HG02798 (cell line): Measurements from ENCODE around the gene ZNF787.

Source experiments
- ATAC-seq: cut with Tn5 transposase; IDR thresholded peaks from one replicate; pipeline ENCODE4 v1.9.1; 2021; ENCODE audit warnings: mild to moderate bottlenecking; ENCODE audit not compliant: unreplicated experiment, poor library complexity

ZNF787 gene

DNA sequence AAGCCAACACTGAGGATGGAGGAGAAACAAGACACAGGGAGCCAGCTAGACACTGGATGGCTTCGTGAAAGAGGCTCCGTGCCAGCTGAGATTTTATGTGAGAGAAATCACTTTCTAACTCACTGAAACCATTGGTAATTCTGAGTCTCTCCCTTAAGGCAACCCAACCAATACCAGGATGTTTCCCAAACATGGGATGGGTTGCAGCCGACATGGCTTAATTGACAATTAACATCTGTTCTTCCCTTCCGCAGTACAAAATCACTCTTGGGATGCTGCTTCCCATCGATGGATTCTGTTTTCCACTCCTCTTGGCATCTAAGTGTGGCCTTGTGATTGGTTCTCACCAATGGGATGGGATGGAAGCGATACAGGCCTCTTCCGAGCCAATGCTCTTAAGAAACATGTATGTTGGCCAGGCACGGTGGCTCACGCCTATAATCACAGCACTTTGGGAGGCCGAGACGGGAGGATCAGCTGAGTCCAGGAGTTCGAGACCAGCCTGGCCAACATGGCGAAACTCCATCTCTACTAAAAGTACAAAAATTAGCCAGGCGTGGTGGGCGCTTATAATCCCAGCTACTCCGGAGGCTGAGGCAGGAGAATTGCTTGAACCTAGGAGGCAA, 2.3 kb upstream of the ZNF787 start:
- ATAC-seq, result no peak

DNA sequence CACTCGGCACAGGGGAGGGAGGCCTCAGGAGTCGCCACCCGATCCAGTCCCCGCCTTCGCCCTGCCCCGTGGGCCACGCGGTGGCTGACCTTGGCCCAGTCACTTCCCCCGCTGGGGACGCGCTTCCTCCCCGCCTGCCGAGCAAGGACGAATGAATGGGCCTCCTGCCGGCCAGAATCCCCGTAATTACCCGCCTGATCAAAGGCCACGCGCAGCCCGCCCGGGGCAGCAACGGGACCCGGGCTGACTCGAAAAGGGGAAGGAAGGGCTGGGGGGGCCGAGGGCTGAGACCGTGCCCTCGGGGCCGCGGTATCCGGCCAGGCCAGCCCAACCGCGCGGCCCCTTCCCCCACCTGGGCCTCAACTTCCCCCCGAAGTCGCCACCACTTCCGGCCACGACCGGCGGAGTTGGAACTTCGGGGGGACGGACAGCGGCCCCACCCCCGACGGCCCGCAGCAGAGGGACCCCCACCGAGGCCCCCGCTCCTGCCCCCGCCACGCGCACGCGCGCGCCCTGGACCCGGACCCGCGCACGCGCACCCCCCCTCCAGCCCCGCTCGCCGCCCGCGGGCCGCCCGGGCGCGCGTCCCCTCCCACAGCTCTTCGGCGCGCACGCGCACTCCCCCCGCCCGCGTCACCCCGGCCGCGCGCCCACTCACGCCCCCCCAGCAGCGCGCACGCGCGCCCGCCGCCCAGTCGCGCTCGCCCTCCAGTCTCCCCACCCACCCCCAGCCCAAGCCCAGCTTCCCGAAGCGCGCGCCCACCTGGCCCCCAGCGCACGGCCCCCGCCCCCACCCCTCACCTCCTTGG, 520 bp downstream of the ZNF787 start:
- peak; percentile 37 for ATAC-seq

- no peak for ATAC-seq
Measured at GRCh38 chr19:56120002-56120370, 1.1 kb downstream of the ZNF787 start.

GRCh38 chr19:56119582-56119978, 1.5 kb downstream of the ZNF787 start:
- no peak for ATAC-seq

GRCh38 chr19:56118666-56119581, 2.2 kb downstream of the ZNF787 start:
- no peak for ATAC-seq

DNA sequence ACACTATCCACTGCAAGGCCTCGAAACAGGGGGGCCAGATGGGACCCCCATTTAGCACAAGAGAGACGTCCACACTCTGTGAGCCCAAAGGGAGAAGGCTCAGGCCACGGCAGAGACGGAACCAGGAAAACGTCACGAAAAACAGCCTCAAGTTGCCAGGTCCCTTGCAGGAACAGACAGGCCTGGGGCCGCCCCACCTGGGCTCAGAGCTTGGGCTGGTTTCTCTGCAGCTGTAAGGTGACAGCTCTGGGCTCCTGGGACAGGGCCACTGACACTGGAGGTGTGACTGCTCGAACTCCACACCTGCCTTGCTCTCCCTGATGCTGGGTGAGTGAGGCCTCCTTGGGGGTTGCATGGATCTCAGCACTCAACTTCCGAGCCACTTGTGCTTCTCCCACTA, 3.2 kb downstream of the ZNF787 start:
- ATAC-seq, result no peak

- ATAC-seq, result no peak
Measured at GRCh38 chr19:56117376-56117884, 3.7 kb downstream of the ZNF787 start.

GRCh38 chr19:56116606-56117005, 4.5 kb downstream of the ZNF787 start:
- ATAC-seq, result no peak

DNA sequence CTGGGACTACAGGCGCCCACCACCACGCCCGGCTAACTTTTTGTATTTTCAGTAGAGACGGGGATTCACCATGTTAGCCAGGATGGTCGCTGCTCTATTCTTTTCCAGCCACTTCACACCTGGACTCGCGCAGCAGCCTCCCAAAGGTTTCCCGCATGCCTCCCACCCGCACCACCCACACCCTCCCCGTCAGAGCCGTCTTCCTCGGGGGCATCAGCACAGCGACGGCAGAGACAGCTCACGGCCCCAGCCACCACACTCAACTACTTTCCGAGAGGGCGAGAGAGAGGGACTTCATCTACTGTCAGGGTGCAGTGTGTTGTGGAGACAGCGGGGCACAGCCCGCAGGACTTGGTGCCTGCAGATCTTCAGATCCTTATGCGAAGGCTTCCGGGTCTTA, 5.6 kb downstream of the ZNF787 start:
- no peak for ATAC-seq

DNA sequence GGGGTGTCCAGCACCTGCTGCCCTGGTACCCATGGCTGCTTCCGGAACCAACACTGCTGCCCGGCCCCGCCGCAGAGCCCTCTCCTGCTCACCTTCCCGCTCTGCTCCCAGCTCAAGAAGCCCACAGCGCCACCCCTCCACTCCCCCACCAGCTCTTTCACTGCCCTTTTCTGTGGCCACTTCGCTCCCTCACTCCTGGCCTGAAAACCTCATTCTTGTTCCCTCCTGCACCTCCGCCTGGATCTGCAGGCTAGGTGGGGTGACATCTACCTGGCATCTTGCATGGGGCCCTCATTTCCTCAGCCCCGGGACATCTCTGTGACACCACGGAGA, 6.4 kb downstream of the ZNF787 start:
- no peak for ATAC-seq

DNA sequence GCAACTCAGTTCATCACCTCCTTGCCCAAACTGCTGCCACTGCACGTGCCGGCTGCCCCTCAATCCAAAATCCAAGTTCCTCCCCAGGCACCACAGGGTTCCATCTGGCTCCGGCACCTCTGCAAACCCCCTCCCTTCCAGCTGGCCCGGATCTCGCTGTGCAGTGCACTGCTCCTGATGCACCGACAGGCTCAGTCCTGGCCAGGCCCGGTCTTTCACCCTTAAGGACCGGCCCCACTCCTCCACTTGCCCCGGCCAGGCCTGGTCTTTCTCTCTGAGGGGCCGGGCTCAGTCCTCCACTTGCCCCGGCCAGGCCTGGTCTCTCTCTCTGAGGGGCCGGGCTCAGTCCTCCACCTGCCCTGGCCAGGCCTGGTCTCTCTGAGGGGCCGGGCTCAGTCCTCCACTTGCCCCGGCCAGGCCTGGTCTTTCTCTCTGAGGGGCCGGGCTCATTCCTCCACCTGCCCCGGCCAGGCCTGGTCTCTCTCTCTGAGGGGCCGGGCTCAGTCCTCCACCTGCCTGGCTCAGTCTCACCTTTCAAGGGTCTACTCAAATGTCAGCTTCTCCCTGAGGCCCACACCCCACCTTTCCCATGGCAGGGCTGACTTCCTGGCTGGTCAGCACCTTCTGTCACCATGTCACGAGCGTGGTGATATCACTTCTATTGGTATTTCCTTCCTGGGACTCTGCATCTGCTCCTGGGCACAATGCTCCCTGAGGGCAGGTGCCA, 6.9 kb downstream of the ZNF787 start:
- ATAC-seq, result no peak

DNA sequence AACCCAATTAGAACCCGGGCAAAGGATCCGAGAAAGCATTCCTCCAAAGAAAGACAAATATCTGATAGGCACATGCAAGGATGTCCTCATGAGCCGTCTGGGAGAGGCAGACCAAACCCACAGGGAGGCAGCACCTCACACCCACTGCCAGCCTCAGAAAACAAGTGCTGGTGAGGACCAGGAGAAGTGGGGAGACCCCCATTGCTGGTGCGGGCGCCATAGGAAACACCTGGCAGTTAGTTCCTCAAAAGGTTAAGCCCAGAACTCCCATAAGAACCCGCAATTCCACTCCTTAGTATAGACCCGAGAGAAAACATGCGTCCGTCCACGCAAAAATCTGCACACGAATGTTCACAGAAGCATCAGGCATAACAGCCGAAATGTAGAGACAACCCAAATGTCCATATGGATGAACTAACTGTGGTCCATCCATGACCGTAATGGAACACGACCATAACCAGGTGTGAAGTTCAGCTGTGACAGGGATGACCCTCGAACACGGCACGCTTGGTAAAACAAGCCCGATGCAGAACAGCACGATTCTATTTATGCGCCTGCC, 7.9 kb downstream of the ZNF787 start:
- no peak for ATAC-seq

GRCh38 chr19:56112313-56112709, 8.8 kb downstream of the ZNF787 start:
- ATAC-seq, result no peak

GRCh38 chr19:56111601-56112312, 9.3 kb downstream of the ZNF787 start:
- ATAC-seq, result peak; percentile 85

DNA sequence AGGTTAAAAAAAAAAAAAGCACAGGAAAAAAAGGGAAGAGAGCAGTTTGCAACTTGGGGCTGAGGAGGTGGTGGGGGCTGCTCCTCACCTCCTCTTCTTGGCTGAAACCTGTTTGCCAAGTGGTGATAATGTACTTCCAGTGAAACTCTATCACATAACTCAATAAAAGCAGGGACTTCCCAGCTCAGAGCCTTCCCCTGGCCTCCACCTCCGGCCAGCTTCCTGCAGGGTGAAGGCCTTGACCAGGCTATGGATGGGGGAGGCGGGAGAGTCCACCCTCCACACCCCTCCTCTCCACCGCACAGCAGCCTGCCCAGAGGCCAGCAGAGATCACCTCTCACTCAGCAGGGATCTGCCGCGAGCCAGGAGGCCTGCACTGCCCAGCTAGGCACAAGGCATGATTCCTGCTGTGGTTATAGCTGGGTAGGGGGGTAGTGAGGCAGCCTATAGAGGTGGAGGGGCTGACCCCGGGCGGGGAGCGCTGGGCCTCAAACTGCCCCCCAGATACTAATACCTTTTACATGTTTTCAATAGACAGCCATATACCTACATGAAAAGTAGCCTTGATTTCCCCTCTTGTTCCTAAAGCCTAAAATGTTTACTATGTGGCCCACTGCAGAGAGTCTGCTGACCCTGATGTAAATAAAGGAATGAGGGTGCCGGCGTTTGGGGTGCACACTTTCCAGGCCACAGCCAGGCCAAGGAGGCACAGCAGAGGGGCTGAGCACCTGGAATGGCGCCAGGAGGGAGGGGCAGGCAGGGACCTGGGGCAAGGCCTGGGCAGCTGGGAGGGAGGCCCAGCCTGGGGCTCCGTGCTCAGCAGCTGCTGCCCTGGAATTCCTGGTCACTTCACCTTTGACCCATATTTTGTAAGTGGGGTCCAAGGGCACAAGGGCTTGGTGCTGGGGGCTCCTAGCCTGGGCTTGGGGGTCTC, 10.3 kb downstream of the ZNF787 start:
- no peak for ATAC-seq

GRCh38 chr19:56109226-56109625, 11.9 kb downstream of the ZNF787 start:
- no peak for ATAC-seq

DNA sequence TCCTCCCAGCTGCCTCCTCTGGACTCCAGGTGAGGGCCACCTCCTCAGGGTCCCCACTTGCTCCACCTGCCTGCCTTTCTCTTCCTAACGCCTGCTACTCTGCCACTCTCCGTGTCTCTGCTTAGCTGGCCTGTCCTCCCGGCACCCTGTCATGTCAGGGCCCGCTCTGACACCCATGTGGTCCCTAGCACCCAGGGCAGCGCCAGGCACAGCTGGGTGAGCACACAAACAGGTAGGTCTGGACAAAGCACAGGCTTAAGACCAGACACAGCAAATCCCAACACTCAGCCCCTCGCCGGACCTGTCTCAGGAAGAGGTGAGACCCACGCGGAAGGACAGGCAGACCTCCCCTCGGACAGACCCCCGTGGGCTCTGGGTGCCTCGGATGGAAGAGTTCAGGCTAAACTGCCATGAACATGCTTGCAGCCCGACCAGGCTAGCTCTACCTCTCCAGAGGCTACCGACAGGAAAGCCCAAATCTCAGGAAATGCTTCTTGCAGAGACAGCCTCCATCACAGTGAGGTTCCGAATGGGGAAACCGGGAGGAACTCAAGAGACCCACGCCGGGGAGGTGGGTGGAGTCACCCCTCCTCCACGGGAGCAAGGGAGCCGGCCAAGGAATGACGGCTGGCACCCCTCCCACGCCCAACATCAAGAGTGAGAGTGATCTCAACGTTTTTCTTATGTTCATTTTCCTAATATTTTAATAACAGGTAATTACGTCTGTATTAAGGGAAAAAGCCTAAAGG, 12.5 kb downstream of the ZNF787 start:
- ATAC-seq, result no peak
